ENCODE data around the gene CNPY3.

GRCh38 chr6:42937548-42938427, 8.5 kb downstream of the CNPY3 start:
- no peak for TF ChIP-seq CTCF (IDR thresholded peaks at IDR 0.05; ENCODE audit: low read depth, low read length)
- no peak for TF ChIP-seq EZH2phosphoT487 (IDR thresholded peaks at IDR 0.05; ENCODE audit: low read depth)

Data from OCI-LY3 (cell line).